HG03571 (cell line): ENCODE measurements around the gene SMYD3.

Source experiments
- ATAC-seq: cut with Tn5 transposase; IDR thresholded peaks from one replicate; pipeline ENCODE4 v1.9.1; 2021; ENCODE audit not compliant: unreplicated experiment

SMYD3 gene

DNA sequence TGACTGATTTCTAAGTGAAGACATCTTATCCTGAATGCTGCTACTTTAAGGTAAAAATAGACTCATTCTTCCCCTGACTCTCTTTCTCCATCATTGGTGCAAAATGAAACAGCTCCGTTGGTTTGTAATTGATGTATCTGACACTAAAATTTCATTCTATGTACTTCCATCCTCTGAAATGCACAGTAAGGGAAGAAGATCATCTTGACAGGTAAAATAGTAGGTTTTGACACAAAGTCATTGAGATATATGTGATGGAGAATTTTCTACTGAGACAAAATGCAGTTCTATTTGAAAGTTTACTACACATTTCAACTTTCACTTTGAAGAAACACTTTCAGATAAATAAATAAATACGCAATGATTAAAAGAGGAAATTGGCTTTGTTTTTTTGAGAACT, 348.9 kb downstream of the SMYD3 start:
- no peak for ATAC-seq

DNA sequence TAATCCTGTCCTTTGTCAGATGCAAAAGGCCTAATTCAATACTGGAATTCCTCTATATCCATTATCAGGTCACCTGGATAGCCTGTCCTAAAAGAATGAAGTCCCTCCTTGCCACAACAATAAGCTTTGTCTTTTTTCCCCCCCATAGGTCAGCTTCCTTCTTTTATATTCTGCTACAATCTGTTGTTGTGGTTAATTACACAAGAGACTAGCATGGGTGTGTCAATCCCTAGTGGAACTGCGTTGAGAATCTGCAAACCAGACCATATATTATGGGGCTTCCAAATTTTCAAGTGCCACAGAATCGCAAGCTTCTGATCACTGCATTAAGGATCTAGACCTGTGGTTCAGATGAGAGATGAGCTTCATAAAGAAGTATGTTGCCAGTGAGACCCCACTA, 349.6 kb downstream of the SMYD3 start:
- no peak for ATAC-seq

DNA sequence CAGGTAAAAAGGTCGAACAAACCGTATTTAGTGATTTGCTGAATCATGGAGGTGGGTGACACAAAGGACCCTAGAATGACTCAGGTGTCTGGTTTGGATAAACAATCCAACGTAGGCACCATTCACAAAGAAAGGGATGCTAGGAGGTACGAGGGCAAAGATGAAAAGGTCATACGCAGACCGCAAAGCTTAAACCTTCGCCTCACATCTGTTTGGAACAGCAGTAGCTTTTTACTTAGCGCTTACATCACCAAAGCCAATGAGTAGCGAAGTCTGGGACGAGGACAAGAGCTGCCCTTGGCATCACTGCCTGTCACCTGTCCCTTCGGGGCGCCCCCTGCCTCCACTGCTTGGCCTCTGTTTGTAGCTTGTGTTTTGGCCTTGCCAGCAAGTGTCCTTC, 350.2 kb downstream of the SMYD3 start:
- no peak for ATAC-seq

DNA sequence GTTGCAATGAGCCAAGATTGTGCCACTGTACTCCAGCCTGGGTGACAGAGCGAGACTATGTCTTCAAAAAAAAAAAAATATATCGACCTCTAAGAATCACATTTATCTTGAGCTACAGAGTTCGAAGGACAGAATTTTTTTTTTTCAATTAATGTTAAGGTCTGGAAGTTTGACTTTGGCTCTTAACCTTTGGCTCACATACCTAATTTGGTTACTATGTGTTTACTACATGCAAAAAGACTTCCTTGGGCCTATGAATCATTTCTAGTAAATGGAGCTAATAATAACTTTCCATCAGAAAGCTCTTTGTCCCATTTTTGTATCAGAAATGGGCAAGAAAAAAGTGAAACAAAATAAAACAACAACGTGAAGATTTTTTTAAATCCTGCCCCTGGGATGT, 351.2 kb downstream of the SMYD3 start:
- ATAC-seq, result no peak

DNA sequence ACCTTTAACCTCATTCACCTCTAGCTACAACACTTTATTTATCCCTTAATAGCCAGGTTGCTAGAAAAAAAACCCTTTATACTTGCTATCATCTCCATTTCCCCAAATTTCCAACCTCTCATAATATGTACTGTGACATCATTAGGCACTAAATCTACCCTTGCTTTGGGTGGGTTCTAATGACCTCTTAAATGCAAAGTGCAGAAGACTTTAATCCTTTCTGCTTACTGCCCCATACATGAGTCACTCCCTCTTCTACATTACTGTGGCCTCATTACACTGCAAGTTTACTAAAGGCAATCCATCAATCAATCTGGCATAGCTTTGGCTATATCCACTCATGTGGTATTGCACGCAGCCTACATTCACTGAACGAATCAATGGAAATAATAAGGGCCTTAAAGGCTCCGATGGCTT, 353.3 kb downstream of the SMYD3 start:
- ATAC-seq, result no peak

DNA sequence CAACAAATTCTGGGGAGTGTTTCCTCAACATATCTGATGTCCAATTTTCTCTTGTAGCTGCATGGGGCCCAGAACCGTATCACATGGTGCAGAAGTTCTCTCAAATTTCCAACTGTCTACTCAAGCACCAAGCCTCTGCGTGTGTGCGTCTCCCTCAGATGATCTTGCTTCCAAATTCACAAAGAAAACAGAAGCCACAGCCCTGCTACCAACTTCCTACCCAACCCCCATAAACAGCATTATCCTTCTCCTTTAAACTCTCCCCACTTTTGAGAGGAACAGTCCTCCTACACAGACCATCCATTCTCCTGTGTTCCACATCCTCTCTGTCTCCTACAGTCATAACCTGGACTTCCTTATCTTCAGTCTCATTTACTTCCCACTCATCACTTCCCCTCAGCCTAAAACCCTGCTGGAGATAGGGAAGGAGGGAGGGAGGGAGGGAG, 354.1 kb downstream of the SMYD3 start:
- no peak for ATAC-seq

DNA sequence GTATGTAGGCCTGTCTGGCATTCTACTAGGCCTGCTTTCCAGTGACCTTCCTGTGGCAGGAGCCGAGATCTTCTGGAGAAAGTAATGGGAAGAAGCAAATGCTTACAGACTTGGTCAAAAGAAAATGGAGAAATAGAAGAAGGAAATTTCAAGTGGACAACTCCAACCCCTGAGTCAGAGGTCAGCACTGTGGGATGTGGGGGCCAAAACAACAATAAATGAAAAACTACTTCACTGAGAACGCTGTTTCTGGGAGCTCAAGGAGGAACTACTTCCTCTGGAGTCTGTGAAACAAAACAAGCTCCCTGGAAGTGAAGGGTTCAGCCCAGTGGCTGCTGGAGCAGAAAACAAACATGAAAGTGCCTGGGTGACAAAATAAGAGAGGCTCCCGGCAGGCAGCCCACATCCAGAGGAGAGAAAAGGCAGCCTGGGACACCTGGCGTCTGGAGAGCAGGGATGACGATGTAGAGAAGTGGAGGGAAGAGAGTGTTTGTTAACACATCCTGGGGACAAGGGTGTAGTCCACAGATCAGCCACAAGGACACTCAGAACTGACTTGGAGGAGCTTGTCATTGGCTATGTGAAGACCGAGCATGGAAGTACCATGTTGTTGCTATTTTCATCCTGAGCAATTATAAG, 355.2 kb downstream of the SMYD3 start:
- ATAC-seq, result no peak

DNA sequence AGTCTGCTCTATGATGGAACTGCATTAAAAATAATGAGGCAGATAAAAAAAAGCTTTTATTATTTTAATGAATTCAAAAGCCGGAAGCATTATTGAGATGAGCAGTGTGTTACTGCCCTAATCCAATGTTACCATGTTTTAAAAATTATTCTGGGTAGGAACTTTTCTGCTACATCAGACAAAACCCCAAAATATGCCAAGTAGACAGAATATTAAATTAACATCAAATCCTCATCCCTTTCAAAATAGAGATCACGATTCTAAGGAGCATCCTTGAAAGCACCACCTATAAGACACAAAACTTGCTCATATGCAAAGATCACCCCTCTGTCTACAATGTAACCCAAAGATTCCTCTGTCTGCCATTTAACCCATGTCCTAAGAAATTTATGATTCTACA, 357.5 kb downstream of the SMYD3 start:
- no peak for ATAC-seq

DNA sequence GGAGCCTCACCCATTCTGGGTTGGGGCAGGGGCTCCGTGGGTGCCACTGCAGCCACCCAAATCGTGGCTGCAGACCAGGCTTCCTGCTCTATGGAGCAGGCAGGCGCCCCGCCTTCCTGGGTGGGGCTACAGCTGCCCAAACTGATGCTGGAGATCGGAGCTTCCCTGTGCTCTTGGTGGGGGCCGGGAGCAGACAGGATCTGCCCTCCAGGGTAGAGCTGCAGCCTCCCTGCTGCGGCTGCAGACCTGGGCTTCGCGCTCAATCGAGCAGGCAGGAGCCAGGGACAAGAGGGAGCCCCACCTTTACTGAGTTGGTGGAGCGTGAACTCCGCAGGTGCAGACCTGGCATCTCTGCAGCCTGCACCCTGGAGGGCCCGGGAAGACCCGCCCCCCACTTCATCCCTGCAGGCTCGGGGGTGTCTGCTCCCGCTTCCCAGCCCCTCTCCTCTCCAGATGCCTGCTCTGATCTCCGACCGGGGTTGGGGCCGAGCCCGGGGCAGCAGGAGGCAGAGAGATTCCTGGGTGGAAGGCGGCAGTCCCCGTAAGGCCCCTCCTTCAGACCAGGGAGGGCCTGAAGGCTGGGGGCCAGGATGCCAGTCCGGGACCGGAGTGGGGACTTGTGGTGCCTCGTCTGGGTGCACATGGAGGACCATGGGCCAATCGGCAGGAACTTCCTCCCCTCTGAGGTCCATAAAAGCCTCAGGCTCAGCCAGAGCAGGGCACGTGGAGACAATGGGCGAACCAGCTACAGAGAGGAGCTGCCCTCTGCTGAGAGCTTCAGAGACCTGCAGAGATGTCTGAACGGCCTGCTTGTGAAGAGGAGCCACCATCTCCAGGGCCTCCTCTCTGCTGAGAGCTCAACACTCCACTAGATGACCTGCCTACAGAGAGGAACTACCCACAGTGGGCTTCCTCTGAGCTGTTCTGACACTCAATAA, 359.3 kb downstream of the SMYD3 start:
- ATAC-seq, result no peak

DNA sequence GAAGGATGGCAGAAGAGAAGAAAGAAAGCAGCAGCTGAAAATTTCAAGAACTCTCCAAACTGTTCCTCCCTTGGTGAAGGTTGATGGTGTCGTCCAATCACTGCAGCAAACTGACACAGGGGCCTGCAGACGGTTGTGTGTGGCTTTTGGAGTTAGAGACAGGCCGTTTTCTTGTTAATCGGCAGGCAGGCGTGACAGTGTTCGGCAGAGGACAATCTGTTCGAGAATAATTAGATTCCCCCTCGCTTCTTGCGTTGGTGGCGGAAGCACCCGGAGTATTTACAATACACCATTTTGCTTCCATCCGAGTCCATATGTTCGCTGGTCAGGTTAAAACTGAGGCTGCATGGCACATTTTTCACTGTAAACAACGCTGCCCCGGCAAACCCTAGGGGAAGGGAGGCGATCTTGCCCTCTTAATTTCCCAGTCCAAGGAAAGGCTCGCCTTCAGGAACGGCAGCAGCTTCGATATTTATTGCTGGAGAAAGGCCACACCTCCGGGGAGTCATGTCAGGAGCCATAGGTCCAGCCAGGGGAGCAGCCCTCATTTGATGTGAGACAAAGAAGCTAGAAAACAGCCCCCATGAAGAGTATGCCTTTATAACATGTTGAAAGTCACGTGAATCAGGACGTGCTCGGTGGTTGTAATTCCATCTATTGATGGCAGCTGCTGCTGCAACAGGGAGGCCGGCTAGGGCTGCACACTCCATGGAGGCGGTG, 360.1 kb downstream of the SMYD3 start:
- ATAC-seq, result no peak

DNA sequence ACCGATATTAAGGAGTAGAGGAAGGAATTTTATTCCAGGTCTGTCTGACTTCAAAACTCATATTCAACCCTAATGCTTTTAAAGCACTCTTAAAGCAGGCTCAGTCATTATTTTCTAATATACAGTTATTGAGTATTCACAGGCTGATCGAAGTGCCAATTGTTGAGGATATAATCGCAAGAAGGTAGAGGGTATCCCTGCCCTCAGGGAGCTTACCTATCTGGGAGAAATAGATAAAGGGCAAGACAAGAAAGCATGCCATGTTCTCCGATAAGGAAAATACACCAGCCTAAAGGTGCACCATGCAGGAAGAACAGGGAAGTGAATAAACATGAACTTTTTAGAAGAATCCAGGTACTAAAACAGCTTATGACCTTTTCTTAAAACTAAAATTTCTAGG, 361.2 kb downstream of the SMYD3 start:
- no peak for ATAC-seq

DNA sequence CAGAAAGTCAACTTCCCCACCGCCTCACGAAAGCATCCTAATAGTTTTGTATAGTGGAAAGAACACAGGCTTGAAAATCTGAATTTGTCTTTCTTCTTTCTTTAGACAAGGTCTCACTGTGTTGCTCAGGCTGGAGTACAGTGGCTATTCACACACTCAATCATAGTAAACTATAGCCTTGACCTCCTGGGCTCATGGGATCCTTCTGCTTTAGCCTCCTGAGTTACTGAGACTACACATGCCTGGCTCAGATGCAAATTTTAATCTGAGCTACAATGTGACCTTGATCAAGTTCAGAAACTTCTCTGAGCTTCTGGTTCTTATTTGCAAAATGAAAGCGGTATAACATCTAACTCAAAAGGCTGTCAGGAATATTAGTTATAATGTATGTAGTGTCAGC, 362.1 kb downstream of the SMYD3 start:
- no peak for ATAC-seq

DNA sequence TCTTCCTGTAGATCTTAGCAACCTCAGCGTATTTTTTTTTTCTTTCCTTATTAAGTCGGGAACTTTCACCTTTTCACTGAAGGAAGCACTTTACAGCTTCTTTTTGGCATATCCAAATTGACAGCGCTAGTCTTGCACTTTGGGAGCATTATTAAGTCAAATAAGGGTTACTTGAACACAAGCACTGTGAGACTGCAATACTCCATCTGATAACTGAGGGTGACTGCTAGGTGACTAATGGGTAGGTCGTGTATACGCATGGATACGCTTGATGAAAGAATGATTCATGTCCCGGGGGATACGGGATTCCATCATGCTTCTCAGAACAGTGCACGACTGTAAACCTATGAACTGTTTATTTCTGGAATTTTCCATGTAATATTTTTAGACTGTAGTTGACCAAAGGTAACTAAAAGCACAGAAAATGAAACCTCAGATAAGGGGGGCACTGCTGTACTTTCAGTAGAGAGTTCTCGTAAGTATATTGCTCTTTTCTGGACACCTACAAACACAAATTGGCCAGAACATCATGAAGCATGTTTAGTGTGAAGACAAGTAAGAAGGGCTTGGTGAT, 364.7 kb downstream of the SMYD3 start:
- ATAC-seq, result no peak

DNA sequence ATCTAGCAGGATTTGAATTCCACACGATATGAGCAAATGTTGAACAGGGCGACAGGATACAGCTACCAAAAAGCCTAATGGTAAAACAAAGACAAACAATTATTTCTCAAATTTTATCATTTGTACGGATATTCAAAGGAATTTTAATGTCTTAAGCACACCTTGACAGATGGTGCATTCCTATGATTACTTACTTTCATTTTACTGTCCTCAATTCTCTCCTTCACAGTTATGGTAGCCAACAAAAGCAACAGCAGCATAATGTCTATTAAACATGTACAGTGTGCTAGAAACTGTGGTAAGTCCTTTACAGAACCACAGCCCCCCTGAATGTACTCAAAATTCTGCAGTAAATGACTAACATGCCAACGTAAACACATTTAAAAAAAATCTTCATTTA, 365.8 kb downstream of the SMYD3 start:
- ATAC-seq, result no peak

DNA sequence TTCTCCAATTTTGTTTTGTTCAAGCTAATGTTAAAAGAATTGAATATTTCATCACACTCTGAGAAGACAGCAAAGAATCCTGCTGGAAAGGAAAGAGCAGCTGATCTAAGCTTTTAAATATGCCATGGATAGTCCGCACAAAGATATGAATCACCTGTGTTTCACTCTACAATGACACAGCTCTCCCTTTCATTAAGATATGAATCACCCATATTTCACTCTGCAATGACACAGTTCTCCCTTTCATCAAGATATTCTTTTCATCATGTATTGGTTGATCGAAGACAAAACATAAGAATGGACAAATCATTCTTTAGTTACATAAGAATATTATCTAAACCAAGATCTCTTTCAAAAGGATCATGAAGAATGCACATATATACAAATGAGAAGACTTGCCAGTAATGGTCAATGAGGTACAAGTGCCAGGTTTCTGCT, 367.3 kb downstream of the SMYD3 start:
- no peak for ATAC-seq

DNA sequence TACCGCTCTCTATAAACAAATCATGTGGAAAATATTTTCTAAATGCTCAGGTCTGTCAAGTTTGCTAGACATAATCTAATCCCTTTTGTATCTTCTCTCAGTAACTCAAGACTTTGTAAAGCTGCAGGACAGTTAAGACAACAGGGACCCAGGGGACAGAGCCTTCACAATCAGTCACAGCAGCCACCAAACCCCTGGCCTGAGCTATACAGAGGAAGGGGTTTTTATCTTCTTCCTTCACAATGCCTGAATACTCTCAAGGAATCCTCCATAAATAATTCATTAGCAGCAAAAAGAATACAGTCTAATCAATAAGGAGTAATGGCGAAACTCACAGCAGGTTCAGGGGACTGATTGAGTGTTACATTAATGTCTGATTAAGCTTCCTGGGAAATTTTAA, 368.3 kb downstream of the SMYD3 start:
- ATAC-seq, result no peak

DNA sequence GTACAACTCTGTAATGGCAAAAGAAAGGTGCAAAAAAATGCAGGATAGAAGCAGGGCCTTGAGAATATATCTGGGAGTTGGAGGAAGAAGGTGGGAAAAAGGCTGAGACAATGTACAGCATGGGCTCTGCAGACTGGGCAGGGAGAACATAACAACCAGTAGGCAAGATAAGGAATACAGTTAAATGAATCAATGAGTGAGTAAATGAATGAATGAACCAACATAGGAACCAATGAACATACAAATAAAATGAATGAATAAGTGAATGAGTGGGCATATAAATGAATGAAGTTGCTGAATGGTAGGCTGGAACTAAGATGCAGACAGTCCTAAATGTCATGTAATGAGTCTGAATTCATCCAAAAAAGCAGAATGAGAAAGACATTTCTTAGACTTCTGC, 370.6 kb downstream of the SMYD3 start:
- no peak for ATAC-seq

DNA sequence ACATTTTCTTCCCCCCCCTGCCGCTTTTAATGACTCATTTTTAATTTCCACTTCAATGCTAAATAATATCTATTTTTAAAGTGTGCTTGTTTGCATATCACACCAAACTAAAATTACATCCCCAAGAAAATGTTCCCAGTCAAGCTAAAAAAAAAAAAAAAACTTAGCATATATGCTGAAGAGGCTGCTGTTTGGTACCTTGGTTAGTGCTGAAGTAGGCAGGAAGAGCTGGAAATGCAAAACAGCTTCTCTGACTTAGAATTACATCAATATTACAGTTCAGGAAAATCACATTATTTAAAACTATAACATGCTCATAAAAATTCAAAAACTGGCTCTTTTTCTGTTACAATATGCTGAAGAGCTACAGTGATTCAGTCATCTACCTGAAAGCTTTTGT, 372.3 kb downstream of the SMYD3 start:
- no peak for ATAC-seq

DNA sequence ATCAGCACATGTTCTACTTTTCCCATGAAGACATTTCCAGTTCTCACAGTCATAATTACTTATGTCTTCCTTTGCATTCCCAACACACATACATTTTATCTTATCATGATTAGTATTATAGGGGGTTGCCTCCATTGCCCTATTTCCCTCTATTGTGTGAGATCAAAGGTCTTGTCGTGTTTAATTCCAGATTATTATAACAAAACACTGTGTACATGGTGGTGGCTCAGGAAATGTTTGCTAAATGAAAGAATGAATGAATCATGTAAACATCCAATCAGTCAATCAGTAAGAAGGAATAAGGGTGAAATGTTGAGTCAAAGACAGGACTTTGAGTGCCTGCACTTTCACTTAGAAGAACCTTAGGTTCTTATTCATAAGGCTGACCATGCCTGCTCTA, 376.0 kb downstream of the SMYD3 start:
- no peak for ATAC-seq

DNA sequence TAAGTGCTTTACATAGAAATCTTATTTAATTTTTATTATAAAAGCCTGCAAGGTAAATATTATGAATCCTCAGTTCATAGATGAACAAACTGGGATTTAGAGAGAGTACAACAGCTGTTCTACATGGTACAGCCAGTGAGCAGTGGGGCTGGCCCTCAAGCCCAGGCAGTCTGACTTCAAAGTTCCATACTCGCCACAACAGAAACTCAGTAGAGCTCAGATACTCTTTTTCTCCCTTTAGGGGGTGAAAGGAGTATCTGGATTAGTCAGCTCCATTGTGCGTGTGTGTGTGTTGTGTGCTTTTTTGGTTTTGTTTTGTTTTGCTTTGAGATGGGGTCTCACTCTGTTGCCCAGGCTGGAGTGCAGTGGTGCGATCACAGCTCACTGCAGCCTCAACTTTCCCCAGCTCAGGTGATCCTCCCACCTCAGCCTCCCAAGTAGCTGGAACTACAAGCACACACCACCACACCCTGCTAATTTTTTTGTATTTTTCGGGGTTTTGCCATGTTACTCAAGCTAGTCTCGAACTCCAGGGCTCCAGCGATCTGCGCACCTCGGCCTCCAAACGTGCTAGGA, 378.5 kb downstream of the SMYD3 start:
- ATAC-seq, result no peak

DNA sequence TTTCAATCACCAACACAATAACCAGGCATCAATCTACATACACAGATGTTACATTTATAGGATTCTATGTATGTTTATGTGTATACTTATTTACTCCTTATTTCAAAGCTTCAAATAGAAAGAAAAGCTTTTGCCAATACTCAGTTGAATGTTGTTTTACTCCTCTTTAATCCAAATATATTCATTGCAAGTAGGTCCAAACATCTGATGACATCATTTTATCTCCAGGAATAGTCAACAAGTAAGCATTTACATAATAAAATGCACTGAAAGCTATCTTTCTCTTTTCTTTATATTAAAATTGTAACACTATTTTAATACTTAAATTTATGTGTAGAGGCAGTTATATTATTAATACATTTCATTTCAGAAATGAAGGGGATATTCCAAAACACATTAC, 380.5 kb downstream of the SMYD3 start:
- ATAC-seq, result no peak
